Activated CD4-positive, alpha-beta T cell treated with anti-CD3 and anti-CD28 coated beads for 4 hours (primary cell): ENCODE results near the gene PMF1.

ENCODE experiments used
- DNase-seq, 2 donors: peaks; one replicate each; pipeline ENCODE4 v3.0.0-alpha.2; 2020

PMF1 gene

GRCh38 chr1:156241311-156241811 is 28.6 kb downstream of the PMF1 start:
- DNase-seq: no peak

- no peak for DNase-seq
These were observed 29.1 kb downstream of the PMF1 start, which contains the start of gene BGLAP for GRCh38 chr1:156241926-156242325. TSS of gene BGLAP (plus strand) at chr1:156242184. CDS start at chr1:156242232, 48 bp downstream.

- DNase-seq: no peak
These were observed 29.9 kb downstream of the PMF1 start for GRCh38 chr1:156242738-156243137.

GRCh38 chr1:156244126-156244525 is 31.3 kb downstream of the PMF1 start:
- DNase-seq: no peak

- no peak for DNase-seq
These were observed 31.9 kb downstream of the PMF1 start for GRCh38 chr1:156244712-156245111.

GRCh38 chr1:156245451-156246232 is 32.8 kb downstream of the PMF1 start:
- DNase-seq: peak; percentile 20 to 26

- no peak for DNase-seq
These were observed 33.5 kb downstream of the PMF1 start for GRCh38 chr1:156246241-156246780.

GRCh38 chr1:156246781-156247459 is 34.1 kb downstream of the PMF1 start:
- DNase-seq: no peak

- no peak for DNase-seq
These were observed 34.9 kb downstream of the PMF1 start, which contains the start of gene PAQR6 for GRCh38 chr1:156247460-156248322. TSS of gene PAQR6 (minus strand) at chr1:156248056. CDS start at chr1:156246731, 1,325 bp downstream.

- DNase-seq: no peak
These were observed 35.5 kb downstream of the PMF1 start for GRCh38 chr1:156248323-156248683.

- no peak for DNase-seq
These were observed 36.8 kb downstream of the PMF1 start for GRCh38 chr1:156249593-156249992.

- DNase-seq: no peak
These were observed 38.7 kb downstream of the PMF1 start for GRCh38 chr1:156251527-156251926.

- DNase-seq: no peak
These were observed 40.8 kb downstream of the PMF1 start for GRCh38 chr1:156253634-156254033.

- no peak for DNase-seq
These were observed 44.9 kb downstream of the PMF1 start for GRCh38 chr1:156257711-156258110.

- no peak for DNase-seq
These were observed 46.1 kb downstream of the PMF1 start for GRCh38 chr1:156258859-156259258.

- no peak for DNase-seq
These were observed 47.0 kb downstream of the PMF1 start for GRCh38 chr1:156259805-156260204.

GRCh38 chr1:156260896-156261295 is 48.1 kb downstream of the PMF1 start:
- no peak for DNase-seq

GRCh38 chr1:156262461-156263287 is 49.9 kb downstream of the PMF1 start:
- no peak for DNase-seq

GRCh38 chr1:156263288-156263655 is 50.5 kb downstream of the PMF1 start:
- DNase-seq: no peak

GRCh38 chr1:156266051-156266450 is 53.2 kb downstream of the PMF1 start:
- no peak for DNase-seq

- no peak for DNase-seq
These were observed 55.5 kb downstream of the PMF1 start for GRCh38 chr1:156268336-156268735.

GRCh38 chr1:156270314-156270713 is 57.5 kb downstream of the PMF1 start:
- no peak for DNase-seq
